Endometrial microvascular endothelial cells (primary cell): Measurements from ENCODE around the gene GALNT10. TPM values are rescaled to one million over a fixed set of nuclear protein-coding genes. Genes with fewer than 3 reads are reported as not detected.
"Not testable (repeated sequence)": the region's sequence is repeated elsewhere in the genome, so short reads cannot be mapped to it uniquely, and the experiment has no call there.

Source experiments
- in situ Hi-C: cut with HindIII; loops from 2 replicates; pipeline ENCODE4 v1.10.0; 2017; ENCODE audit warnings: low sequenced_read_pairs, low pct_unique_long_range_greater_than_20kb; ENCODE audit errors: inconsistent ontology term
- total RNA-seq: library from RNA; depleted of rRNA; stranded (reverse); fragments of >200 nt; gene quantifications from one replicate; pipeline ENCODE4 v1.2.3, GENCODE V29; 2015; ENCODE audit errors: inconsistent ontology term

Gene GALNT10
- total RNA-seq, 1 donor from 2014 or later = 55.1 TPM

DNA sequence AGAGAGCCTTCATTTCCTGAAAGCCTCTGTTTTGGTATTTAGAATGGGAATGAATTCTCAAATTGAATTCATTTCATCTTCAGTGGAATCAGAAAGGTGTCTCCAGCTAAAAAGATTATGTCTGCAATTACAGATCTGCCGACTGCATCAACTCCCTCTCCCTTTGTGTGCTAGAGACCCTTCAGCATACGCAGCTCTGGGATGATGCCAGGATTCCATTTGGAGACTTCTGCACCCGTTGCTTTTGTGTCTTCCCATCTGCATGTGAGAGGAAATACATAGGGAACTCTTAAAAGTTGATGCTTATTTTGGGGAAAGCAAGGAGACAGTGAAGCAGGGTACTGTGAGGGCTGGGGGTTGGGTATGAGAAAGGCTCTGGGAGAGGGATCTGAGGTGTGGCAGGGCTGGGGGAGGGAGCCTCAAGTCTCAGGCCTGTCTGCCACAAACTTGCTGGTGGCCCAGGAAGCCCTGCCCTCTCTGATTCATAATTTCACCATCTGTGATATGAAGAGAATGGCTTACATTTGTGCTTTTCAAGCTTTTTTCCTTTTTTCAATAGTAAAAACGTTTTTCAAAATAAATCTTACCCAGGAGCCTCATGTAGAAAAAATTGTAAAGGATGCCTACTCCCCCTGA, 165.6 kb downstream of the GALNT10 start:
- in situ Hi-C loops = no loop called here

DNA sequence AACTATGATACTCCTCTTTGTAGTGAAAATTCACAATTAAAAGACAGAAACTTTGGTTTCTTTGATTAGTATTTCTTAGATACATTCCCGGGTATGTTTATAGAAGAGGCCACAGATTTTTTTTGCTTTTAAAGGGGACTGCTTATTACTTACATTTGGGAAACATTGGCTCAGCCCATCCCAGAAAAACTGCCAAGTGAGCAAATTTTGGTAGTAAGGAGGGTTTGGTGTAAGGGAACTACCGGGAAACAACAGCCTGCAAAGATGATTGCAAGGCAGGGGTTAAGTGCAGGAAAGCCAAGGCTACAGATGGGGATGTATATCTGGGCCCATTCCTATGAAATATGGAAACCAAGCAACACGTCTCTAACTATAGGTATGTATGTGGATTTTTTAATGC, 166.4 kb downstream of the GALNT10 start:
- in situ Hi-C loops = no loop called here

DNA sequence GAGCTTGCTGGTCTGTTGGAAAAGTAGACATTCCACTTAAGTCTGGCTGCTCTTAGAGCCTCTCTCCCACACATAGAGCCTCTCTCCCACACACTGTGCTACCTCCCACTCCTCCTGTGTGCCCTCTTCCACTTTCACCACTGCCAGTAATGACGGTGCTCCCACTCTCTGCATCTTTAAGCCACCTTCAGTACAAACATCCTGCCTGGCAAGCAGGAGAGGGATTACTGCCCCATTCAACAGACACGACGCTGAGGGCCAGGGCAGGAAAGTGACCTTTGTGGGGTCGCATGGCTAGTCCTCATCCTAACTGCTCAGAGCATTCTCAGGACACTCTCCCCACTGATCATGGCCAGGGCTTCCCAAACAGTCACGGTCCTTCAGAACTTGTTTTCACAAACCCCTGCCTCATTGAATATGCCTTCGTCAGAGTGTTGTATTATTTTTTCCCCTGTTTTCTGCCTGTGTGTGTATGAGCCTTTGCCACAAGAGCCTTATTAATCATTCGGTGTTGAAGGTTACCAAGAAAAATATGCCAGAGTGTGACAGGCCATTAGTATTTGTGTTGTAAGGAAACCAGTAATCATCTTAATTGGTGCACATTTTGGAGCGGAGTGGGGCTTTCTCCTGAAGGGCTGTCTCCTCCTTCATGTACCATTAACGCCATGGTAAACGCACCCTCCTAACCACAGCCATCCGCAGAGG, 168.1 kb downstream of the GALNT10 start:
- in situ Hi-C loops = no loop called here

DNA sequence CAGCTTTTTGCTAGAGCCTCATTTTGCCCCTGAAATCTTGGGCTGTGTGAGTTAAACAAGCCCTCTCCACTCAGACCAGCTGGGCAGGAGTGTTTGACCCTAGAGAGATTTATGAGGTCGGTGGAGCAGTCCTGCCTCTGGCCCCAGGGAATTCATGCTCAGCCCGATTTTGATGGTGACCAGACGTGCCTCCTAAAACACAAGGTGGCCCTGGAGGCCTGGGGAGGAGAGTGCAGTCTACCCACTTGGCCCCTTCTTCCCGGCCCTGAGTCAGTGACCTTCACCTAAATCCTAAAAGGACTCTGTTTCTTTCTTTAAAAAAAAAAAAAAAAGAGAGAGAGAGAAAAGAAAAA, 168.7 kb downstream of the GALNT10 start:
- in situ Hi-C loops = no loop called here

DNA sequence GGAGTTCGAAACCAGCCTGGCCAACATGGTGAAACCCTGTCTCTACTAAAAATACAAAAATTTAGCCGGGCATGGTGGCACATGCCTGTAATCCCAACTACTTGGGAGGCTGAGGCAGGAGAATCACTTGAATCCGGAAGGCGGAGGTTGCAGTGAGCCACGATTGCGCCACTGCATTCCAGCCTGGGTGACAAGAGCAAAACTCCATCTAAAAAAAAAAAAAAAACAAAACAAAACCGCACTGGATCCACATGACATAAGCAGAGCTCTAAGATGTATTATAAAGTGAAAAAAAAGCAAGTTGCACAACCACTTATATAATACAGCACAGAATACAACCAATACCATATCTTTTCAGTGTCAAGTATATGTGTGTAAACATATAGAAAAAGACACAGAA, 169.7 kb downstream of the GALNT10 start:
- in situ Hi-C loops = not testable (repeated sequence)

DNA sequence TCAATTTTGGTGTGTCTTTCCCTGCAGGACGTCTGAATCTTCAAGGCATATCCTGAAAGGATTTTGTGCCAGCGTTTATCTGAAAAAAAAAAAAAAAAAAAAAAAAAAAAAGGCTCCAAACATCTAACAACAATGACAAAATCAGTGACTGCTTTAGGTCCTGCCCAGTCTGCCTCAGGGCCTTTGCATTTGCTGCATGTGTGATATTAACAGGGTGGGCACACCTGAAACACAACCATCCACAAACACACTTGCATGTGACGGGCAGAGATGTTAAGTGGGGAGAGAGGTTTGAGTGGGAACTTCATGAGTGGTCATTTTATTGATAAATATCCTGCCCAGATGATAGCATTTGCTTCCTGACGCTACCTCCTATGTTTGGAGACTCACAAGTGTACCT, 172.9 kb downstream of the GALNT10 start:
- in situ Hi-C loops = no loop called here

DNA sequence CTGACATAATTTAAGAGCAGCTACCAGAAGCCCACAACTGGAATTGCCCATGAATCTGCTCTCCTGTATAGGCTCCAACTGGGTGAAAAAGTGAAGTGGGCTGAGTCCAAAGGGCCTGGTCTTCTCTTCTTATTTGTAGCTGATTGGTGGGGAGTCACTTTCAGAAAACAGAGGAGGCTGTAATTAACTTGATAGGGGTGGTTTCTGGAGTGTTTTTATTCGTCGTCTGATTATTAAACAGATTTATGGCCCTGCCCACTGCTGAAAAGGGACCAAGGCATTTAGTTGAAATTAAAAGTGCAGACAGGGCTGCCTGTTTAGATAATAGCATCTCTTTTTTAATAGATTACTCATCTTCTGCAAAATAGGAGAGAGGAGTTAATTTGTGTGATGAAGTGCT, 174.2 kb downstream of the GALNT10 start:
- in situ Hi-C loops = no loop called here

DNA sequence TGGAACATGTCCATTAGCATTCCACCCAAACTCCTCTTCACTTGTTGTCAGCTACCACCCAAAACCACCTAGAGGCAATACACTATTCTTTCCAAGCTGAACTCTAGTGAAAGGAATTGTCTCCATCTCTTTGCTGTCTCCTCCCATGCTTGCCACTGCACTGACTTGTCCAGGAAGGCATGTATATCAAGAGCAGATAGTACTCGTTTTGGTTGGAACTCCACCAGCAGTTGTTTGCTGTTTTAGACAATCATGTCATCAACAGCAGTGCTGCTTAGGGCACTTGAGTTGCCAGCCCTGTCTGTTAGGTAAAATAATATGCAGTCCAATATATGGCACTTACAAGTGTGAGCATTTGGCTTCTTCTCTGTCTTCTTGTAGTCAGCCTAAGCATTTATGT, 175.3 kb downstream of the GALNT10 start:
- in situ Hi-C loops = no loop called here

DNA sequence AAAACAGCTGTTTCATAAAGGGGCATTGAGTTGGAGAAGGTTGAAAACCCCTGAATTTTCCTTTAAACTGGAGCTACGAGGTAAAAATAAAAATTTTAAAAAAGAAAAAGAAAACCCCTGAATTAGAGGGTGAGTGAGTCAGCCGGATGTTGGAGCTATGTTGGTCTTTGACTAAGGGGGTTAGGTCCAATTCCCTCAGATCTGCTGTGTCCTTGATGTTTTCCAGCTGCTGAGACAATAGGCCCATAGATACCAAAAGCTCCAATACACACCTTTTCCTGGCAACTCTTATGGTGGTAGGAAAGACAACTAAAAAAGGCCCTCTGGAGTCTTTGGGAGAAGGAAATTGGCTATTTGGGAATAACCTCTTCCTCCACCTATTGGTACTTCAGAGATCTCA, 175.8 kb downstream of the GALNT10 start:
- in situ Hi-C loops = no loop called here

DNA sequence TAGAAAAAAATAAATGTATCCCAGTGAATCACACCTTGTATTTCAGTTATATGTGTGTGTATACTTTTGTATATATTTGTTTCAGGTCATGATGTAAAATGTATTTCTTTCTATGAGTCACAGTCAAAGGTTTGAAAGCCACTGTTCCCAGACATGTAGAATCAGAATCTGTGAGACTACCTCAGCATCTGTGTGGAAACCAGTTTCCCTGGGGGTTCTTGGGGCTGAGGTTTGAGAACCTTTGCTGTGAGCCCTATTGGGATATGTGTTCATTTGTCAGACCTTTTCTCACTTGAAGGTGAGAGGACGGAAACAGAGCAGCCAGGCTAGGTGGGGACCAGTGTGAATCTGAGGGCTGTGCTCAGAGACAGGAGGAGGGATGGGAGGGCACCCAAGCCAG, 176.6 kb downstream of the GALNT10 start:
- in situ Hi-C loops = no loop called here

DNA sequence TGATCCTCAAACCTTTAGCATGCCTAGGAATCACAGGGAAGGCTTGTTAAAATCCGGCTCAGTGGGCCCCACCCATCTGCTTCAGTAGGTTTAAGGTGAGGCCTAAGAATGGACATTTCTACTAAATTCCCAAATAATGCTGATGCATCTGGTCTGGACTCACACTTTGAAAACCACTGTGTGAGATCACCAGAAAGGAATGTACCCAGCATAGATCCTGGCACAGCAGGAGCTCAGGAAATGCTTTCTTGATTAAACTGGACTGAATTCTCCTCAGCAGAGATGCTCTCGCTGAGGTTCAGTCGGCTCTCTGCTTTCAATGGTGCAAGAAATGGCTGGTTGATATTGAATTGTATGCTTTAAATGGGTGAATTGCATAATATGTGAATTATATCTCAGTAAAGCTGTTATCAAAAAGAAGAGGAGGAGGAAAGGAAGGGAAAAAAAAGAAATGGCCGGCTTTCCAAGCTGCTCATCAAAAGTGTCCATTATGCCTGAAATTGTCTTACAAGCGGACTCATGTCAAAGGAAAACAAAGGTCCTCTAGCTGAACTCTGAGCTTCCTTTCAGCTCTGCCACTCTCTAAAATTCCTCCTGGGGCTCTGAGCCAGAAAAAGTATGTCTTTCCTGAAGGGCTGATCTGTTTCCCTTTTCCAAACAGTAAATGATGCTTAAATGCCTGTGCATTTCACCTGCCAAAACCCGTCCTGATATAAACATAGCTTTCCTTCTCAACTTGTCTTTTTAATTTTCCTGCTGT, 177.7 kb downstream of the GALNT10 start:
- in situ Hi-C loops = no loop called here

DNA sequence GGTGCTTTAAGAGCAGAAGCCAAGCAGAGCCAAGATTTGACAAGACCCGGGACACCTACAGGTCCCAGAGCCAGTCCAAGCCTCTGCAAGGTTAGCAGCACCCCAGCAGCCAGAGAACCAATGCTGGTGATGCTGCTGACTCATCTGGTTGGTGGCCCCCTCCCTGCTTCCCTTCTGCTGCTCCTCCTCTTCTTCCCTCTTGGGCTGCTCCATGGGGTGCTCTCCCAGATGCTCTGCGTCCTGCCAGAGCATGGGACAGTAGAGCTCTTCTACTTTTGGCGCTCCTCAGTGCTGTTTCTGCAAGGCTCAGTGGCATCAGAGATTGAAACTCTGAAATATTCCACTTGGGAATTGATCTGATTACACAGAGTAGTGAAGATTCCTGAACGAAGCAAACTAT, 179.1 kb downstream of the GALNT10 start:
- in situ Hi-C loops = no loop called here

DNA sequence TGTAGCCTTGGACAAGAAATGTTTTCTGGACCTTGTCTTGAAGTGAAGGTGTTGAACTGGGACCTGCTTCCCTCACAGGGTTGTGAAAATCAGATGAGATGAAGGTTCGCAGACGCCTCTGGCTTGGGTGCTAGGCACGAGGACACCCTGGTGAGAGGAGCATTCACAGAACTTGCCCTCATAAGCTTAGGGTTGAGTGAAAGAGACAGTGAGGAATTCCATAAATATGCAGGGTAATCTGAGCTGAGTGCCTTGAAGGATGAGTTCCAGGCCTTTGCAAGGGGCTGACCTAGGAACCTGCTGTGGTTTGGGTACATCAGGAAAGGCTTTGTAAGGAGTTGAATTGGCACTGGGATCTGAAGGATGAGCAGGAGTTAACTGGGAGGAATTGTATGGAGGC, 179.6 kb downstream of the GALNT10 start:
- in situ Hi-C loops = no loop called here

DNA sequence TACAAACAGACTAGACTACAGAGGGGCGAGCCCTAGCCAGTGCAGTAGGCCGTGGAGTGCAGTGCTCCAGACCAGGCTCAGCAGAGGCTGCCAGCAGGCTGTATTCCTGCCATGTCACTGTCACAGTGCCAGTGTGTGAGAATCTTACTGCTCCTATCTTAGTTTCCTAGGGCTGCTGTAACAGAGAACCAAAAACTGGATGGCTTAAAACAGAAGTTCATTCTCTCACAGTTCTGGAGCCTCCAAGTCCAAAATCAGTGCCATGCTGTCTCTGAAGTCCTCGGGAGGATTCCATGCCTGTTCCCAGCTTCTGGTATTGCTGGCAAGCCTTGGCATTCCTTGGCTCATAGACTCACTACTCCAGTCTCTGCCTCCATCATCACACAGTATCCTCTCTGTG, 180.3 kb downstream of the GALNT10 start:
- in situ Hi-C loops = no loop called here

DNA sequence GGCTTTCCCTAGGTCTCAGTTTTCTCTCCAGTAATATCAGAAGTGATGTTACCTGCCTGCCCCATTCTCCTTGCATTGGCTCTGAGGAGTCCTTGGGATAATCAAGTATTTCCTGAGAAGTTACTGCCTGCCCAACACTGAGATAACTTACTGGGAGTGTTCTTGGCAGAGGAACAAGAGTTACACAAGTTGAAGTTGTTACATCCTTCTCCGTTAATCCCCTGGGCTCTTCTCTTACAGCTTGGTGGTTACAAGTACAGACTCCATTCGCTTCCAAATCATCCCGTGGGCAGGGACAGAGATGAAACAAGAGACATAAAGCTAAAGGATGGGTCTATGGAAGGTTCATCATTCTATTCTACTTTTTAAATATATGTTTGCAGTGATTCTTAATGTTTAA, 181.2 kb downstream of the GALNT10 start:
- in situ Hi-C loops = no loop called here

DNA sequence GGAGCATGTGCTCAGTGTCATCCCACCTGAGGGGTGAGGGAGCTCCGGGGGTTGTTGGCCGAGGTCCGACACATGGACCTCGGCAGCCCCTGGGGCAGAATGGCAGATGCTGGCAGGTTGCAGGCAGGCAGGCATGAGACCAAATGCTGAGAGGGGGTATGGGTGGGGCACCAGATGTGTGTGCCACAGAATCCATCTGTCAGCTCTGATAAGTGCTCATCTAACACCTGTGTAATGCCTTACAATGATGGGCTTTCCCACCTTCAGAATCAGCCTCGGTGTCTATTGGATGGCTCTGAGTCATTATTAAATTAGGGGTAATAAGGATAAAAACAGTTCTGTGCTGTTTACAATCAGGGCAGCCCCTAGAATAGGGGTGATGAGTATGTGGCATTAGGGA, 182.1 kb downstream of the GALNT10 start:
- in situ Hi-C loops = no loop called here

DNA sequence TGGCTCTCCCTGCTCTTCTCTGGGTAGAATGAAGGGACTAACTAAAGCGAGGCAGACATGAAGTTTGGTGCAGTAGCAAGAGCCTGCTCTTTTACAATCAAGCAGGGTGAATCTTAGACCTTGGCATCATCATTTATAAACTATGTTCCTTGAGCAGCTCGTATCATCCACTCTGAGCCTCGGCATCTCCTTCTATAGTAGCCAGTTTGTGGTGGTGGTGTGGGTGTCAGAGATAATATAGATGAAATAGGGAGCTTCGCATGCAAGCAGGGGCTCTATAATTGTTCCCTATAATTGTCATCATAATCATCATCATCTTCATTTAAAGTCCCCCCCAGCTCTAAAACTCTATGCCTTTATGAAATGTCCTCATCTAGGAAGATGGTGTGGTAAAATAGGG, 182.8 kb downstream of the GALNT10 start:
- in situ Hi-C loops = no loop called here

DNA sequence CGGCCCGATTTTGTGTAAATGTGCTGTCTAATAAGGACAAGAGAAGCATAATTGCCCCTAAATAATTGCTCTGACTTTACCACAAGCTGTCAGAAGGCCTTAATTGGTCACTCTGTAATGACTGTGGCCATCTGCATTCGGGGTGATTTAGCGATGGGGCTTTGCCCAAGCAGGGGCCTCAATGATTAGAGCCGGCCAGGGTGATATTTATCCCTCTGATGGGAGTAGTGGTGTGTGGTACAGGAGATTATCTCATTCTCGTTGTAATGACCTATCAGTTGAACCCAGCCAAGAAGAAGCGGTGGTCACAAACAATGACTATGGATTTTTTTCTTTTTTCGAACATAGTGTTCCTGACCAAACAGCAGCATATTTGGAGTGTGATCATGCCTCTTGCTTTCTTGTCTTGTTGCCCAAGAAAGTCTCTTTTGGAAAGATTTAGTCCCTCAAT, 183.2 kb downstream of the GALNT10 start:
- in situ Hi-C loops = no loop called here

DNA sequence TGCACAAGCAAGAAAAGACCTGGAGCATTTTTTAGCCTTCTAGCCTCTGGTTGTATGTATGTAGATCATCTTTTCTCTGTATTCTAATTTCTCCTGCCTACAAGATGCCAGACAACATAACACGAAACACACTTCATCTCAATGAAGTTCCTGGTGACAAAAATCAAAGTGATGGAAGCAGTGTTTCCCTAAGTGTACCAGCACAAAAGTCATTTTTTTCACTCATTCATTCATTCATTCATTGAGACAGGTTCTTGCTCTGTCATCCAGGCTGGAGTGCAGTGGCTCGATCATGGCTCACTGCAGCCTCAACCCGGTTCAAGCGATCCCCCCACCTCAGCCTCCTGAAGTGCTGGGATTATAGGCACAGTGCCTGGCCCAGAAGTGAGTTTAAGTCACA, 183.7 kb downstream of the GALNT10 start:
- in situ Hi-C loops = no loop called here

DNA sequence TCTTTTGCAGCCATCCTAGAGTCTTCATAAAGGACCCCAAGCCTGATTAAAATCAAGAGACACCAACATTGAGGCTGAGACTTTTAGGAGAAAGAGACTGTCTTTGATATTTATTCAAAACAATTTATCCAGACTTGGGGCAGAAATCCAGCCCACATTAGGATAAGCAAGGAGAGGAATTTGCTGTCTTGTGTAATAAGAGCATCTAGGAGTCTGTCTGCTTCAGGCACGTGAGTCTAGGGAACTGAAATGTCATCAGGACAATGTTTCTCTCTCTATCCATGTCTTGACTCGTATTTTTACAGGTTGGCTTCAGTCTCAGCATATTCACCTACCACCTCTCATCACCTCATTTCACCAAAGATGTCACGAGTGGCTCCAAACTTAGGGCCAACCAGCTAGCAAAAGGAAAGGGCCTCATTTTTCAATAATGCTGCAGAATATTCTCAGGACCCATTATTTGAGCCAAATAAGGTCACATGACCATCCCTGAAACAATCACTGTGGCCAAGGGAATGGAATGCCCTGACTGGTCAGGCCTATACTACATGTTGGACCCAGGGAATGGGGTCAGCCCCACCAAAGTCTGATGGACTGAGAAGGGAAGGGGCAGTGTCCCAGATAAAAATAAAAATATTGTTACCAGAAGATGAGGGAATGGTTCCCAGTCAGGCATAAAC, 184.9 kb downstream of the GALNT10 start:
- in situ Hi-C loops = loop anchor here (25.0 kb wide), 1 partner anchor 188 kb away; the partner anchor contains the start of gene GALNT10
